Body of pancreas (tissue), 4 donors: ENCODE results near the gene TEX35.

ENCODE experiments used
- POLR2A ChIP-seq, 3 donors: fragments of 450-650 bp; IDR thresholded peaks; one replicate each; pipeline ENCODE4 v1.6.1; 2016; ENCODE audit warnings: antibody characterized with exemption in 3 of 3, mild to moderate bottlenecking in 2 of 3
- TF ChIP-seq, protein P1 (sequence below), 7 experiments: fragments of 450-650 bp in 4 of 7; fragments of 200-600 bp in 3 of 7; sonication (generic) in 3 of 7; IDR thresholded peaks; one replicate each; pipeline ENCODE4 v1.5.1; 2016 to 2019; ENCODE audit warnings: antibody characterized with exemption in 7 of 7

- TF ChIP-seq POLR2A (IDR thresholded peaks at IDR 0.05), result no peak
- TF ChIP-seq, protein P1, sequence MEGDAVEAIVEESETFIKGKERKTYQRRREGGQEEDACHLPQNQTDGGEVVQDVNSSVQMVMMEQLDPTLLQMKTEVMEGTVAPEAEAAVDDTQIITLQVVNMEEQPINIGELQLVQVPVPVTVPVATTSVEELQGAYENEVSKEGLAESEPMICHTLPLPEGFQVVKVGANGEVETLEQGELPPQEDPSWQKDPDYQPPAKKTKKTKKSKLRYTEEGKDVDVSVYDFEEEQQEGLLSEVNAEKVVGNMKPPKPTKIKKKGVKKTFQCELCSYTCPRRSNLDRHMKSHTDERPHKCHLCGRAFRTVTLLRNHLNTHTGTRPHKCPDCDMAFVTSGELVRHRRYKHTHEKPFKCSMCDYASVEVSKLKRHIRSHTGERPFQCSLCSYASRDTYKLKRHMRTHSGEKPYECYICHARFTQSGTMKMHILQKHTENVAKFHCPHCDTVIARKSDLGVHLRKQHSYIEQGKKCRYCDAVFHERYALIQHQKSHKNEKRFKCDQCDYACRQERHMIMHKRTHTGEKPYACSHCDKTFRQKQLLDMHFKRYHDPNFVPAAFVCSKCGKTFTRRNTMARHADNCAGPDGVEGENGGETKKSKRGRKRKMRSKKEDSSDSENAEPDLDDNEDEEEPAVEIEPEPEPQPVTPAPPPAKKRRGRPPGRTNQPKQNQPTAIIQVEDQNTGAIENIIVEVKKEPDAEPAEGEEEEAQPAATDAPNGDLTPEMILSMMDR (IDR thresholded peaks at IDR 0.05), result no peak
These were observed 10.6 kb upstream of the TEX35 start for GRCh38 chr1:178502330-178502714.
